ENCODE results near the gene IL17C. TPM values are rescaled to one million over a fixed set of nuclear protein-coding genes. Genes with fewer than 3 reads are reported as not detected.

Gene IL17C
- total RNA-seq, 4 donors from 2014 or later: 0.91 TPM; not detected in 3

DNA sequence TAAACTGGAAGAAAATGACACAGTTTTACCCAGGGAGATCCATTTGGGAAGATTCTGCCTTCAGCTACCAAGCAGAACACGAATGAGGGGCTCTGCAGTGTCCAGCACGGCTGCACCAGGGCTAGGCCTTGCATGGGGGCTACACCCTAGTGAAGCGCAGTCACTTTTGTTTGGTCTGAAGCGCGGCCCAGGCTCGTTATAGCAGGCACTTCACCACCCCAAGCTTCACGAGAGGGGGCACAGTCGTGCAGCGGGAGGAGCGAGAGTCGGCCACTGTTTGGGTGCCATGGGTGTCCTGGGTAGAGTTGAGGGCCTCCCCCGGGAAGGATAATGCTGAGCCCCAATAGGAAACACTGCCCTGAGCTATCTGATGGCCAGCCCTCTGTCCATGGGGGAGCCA is 21.6 kb upstream of the IL17C start:
- no peak overlapping the region for H3K4me3 ChIP-seq (ENCODE audit: low read depth, poor library complexity, severe bottlenecking)
- WGBS, 2 donors: 78 to 84% methylated on average over 12 of the region's 12 CpGs
- intact Hi-C loops (cut with DNase I; ENCODE audit: low total_unique reads): no loop called here
- TF ChIP-seq, protein P1, sequence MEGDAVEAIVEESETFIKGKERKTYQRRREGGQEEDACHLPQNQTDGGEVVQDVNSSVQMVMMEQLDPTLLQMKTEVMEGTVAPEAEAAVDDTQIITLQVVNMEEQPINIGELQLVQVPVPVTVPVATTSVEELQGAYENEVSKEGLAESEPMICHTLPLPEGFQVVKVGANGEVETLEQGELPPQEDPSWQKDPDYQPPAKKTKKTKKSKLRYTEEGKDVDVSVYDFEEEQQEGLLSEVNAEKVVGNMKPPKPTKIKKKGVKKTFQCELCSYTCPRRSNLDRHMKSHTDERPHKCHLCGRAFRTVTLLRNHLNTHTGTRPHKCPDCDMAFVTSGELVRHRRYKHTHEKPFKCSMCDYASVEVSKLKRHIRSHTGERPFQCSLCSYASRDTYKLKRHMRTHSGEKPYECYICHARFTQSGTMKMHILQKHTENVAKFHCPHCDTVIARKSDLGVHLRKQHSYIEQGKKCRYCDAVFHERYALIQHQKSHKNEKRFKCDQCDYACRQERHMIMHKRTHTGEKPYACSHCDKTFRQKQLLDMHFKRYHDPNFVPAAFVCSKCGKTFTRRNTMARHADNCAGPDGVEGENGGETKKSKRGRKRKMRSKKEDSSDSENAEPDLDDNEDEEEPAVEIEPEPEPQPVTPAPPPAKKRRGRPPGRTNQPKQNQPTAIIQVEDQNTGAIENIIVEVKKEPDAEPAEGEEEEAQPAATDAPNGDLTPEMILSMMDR (IDR thresholded peaks at IDR 0.05): no peak
- TF ChIP-seq POLR2A (IDR thresholded peaks at IDR 0.05): no peak
- no peak for DNase-seq (ENCODE audit: low spot score in 2 of 2)

DNA sequence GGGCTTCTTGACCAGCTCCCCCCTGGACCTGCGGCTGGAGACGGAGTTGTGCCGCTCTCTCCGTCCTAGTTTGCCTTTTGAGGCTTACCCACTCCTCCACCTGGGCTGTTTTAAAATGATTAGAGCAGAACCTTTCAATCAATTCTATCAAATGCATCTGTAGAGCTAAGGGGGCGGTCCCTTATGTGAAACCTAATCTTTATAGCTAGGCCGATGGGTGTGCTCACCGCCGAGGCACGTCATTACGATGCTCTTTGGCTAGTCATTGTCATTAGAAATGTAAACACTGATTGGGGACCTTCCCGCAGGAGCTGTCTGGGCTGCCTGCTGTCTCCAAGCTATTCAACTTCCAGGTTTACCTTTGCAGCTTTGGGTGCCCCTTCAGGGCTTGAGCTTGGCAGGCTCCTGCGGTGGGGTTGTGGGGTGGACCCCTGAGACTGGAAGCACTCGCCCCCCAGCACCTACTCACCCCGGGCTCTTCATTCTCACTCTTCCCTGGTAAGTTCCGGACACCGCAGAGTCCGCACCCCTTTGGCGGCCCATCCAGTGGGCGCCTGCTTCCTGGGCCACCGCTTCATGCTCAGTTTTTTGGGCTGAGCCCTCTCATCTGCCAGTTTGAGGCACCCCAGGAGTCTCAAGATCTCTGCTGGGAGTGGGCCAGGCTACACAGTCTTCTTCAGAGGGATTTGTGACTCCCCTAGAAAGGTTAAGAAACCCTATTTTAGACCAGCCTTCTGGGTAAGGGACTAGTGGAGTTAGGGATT is 20.9 kb upstream of the IL17C start:
- TF ChIP-seq, protein P1 (IDR thresholded peaks at IDR 0.05): no peak
- no peak for TF ChIP-seq POLR2A (IDR thresholded peaks at IDR 0.05)
- H3K4me3 ChIP-seq (ENCODE audit: low read depth, poor library complexity, severe bottlenecking): no peak overlapping the region
- intact Hi-C loops (cut with DNase I; ENCODE audit: low total_unique reads): no loop called here
- 88 to 91% methylated on average over 20 of the region's 20 CpGs for WGBS, 2 donors
- DNase-seq (ENCODE audit: low spot score in 2 of 2): no peak

DNA sequence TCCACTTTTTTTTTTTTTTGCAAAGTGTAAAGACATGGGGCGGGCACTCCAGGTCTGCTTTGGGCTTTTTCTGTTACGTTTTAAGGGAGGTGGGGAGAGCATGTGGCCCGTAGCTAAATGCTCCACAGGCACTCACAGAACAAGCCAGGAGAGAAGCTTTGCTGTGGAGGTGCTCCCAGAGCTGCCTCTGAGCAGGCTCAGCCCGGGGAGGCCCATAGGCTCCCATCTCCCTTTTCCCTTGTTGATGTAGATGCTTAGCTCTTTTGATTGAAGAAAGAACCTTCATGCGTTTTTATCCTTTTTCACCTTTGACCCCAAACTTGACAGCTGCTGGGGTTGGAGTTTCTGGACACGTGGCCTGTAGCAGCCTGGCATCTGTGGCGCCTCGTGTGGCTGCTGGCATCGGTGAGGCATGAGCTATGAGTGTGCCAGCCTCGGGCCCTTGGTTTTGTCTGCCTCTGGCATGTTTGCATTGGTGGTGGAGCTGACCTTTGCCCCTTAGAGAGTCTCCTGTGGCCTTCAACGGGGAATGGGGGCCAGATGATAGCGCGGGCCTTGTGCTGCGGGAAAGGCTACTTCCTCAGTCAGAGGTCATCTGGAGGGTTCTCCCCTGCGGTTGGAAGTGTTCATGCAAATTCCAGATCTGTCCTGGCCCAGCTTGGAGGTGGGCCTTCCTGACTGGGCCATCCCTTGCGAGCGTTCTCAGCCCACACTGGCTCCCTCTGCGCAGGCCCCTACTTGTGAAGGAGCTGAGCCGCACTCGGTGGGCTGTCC is 20.0 kb upstream of the IL17C start:
- WGBS, 2 donors: 82 to 87% methylated on average over 19 to 20 of the region's 20 CpGs
- H3K4me3 ChIP-seq (ENCODE audit: low read depth, poor library complexity, severe bottlenecking): no peak overlapping the region
- TF ChIP-seq, protein P1 (IDR thresholded peaks at IDR 0.05): no peak
- no peak for TF ChIP-seq POLR2A (IDR thresholded peaks at IDR 0.05)
- intact Hi-C loops (cut with DNase I; ENCODE audit: low total_unique reads): no loop called here
- DNase-seq (ENCODE audit: low spot score in 2 of 2): no peak

DNA sequence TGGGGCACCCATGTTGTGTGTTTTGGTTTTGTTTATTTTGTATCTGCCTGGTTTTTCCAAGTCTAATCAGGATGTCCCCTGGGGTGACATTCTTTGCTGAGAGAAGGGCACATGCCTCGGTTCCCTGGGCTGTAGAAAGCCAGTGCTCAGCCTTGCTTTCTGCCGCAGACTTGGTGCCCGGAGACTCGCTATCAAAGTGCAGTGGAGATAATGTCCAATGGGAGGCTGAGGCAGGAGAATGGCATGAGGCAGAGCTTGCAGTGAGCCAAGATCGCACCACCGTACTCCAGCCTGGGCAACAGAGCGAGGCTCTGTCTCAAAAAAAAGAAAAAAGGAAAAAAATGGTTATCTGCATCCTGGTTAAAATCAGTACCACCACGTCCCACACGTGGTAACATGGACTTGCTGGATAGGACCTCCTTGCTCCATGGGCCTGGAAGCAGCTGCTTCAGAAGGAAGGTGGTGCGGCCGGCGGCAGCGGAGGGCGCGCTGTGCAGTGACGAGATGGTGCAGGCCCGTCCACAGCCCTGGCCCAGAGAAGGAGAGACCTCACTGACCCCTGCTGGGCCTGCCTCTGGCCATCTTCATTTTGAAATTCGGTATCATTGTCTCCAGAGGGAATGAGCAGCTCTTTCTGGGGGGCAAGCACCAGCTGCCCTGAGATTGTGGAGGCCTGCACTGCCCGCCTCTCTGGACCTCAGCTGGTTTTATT is 19.3 kb upstream of the IL17C start:
- DNase-seq (ENCODE audit: low spot score in 2 of 2): no peak
- no peak overlapping the region for H3K4me3 ChIP-seq (ENCODE audit: low read depth, poor library complexity, severe bottlenecking)
- TF ChIP-seq, protein P1 (IDR thresholded peaks at IDR 0.05): no peak
- no peak for TF ChIP-seq POLR2A (IDR thresholded peaks at IDR 0.05)
- WGBS, 2 donors: 88 to 91% methylated on average over 19 of the region's 19 CpGs
- intact Hi-C loops (cut with DNase I; ENCODE audit: low total_unique reads): no loop called here

DNA sequence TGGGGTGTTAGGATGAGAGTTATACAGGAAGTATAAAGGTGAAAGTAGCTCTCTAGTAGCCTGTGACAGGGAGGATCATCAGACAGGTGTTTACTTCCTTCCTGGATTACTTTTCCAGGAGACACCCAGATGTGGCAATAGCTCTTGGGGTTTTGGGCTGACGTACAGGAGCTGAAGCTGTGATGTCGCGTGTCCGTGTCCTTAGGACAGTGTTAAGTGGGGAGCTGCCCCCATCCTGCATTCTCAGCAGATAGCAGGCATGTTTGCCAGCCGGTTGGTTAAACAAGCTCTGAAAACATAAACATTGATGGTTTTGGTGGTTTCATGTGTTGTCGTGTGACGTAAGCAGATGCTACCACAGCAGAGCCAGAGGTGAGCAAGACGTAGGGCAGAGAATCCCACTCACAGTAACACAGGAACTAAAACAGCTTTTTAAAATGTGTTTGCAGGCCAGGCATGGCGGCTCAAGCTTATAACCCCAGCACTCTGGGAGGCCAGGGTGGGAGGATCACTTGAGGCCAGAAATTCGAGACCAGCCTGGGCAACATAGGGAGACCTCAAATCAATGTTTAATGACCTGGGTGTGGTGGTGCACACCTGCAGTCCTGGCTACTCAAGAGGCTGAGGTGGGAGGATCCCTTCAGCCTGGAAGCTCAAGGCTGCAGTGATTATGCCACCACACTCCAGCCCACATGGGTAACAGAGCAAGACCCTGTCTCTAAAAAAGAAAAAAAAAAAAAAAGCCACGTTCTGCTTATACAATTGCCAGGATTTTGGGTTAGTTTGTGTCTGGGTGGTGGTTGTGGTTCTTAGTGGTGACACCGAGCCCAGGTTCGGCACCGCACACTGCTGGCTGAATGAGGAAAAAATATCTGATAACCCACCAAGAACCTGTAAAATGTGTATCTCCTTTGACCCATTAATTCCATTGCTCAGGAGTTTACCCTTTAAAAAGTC is 18.2 kb upstream of the IL17C start:
- DNase-seq (ENCODE audit: low spot score in 2 of 2): no peak
- intact Hi-C loops (cut with DNase I; ENCODE audit: low total_unique reads): no loop called here
- H3K4me3 ChIP-seq (ENCODE audit: low read depth, poor library complexity, severe bottlenecking): no peak overlapping the region
- TF ChIP-seq, protein P1 (IDR thresholded peaks at IDR 0.05): no peak
- no peak for TF ChIP-seq POLR2A (IDR thresholded peaks at IDR 0.05)
- 87 to 93% methylated on average over 14 of the region's 14 CpGs for WGBS, 2 donors
